Natural killer cell (primary cell): ENCODE results near the gene CCDC78. TPM values are rescaled to one million over a fixed set of nuclear protein-coding genes. Genes with fewer than 3 reads are reported as not detected.

Experiments used
- ATAC-seq, 3 donors: fragments of 150-1000 bp in 2 of 3; fragments of 200-7000 bp in 1 of 3; cut with Tn5 transposase; 1 replicate in 1 of 3; 2 replicates in 2 of 3; pipeline ENCODE4 v1.10.0; 2021; ENCODE audit warnings: mild to moderate bottlenecking in 2 of 3, moderate library complexity in 2 of 3
- DNase-seq, 2 donors: peaks; one replicate each; pipeline versions ENCODE4 v3.0.0 to v3.0.0-alpha.2; 2013 to 2021; ENCODE audit warnings: mixed read lengths in 1 of 2
- H3K27ac ChIP-seq: one replicate; pipeline ENCODE4 v1.5.1; 2013; ENCODE audit warnings: mild to moderate bottlenecking, low read length
- H3K27me3 ChIP-seq: one replicate; pipeline ENCODE4 v1.6.1; 2013; ENCODE audit warnings: low read length; ENCODE audit not compliant: control insufficient read depth, insufficient read depth
- H3K36me3 ChIP-seq: one replicate; pipeline ENCODE4 v1.6.1; 2013; ENCODE audit warnings: low read length; ENCODE audit not compliant: control insufficient read depth, insufficient read depth
- H3K4me1 ChIP-seq: one replicate; pipeline ENCODE4 v1.6.1; 2013; ENCODE audit warnings: low read length; ENCODE audit not compliant: control insufficient read depth, insufficient read depth
- H3K4me3 ChIP-seq: one replicate; pipeline ENCODE4 v1.5.1; 2013; ENCODE audit warnings: low read length
- H3K9me3 ChIP-seq: one replicate; pipeline ENCODE4 v1.6.1; 2013; ENCODE audit warnings: low read length; ENCODE audit not compliant: control insufficient read depth, insufficient read depth
- H3K27ac Mint-ChIP-seq, 2 donors: one replicate each; pipeline ENCODE4 v1.8.0; 2022; ENCODE audit warnings: mild to moderate bottlenecking in 2 of 2, mixed read lengths in 2 of 2, moderate library complexity in 1 of 2
- H3K27me3 Mint-ChIP-seq, 2 donors: one replicate each; pipeline ENCODE4 v1.8.0; 2022; ENCODE audit warnings: low read depth in 2 of 2, mixed read lengths in 2 of 2
- H3K36me3 Mint-ChIP-seq: one replicate; pipeline ENCODE4 v1.8.0; 2022; ENCODE audit warnings: mixed read lengths
- H3K4me1 Mint-ChIP-seq, 2 donors: one replicate each; pipeline ENCODE4 v1.8.0; 2022; ENCODE audit warnings: mixed read lengths in 2 of 2
- H3K4me3 Mint-ChIP-seq: one replicate; pipeline ENCODE4 v1.8.0; 2022; ENCODE audit warnings: mild to moderate bottlenecking, moderate library complexity, mixed read lengths
- H3K9me3 Mint-ChIP-seq, 2 donors: one replicate each; pipeline ENCODE4 v1.8.0; 2022; ENCODE audit warnings: mixed read lengths in 2 of 2
- WGBS: methylation state at CpG from one replicate; pipeline ENCODE4 v1.1.7; 2013; ENCODE audit warnings: missing lambda C conversion rate; ENCODE audit not compliant: insufficient coverage; 5-methylcytosine and 5-hydroxymethylcytosine counted together
- intact Hi-C: fragments of 100-400 bp; cut with micrococcal nuclease; formaldehyde crosslinking; loops from one replicate; pipeline ENCODE4 v1.14.2; 2022
- total RNA-seq, 4 donors: library from RNA; stranded (reverse); fragments of 120-200 nt in 1 of 4; gene quantifications; one replicate each; pipeline versions ENCODE4 v1.2.3 to v1.2.4, GENCODE V29; 2013 to 2022
- TF ChIP-seq, protein P1 (sequence below): fragments of 200-600 bp; IDR thresholded peaks from one replicate; pipeline ENCODE4 v1.8.0; 2022; ENCODE audit warnings: antibody characterized with exemption

Gene CCDC78
- total RNA-seq, 3 donors from 2014 or later (not counting 1 experiment from before 2014, with no cell fraction given): 6.2 to 10.0 (median 7.7) TPM

- TF ChIP-seq, protein P1, sequence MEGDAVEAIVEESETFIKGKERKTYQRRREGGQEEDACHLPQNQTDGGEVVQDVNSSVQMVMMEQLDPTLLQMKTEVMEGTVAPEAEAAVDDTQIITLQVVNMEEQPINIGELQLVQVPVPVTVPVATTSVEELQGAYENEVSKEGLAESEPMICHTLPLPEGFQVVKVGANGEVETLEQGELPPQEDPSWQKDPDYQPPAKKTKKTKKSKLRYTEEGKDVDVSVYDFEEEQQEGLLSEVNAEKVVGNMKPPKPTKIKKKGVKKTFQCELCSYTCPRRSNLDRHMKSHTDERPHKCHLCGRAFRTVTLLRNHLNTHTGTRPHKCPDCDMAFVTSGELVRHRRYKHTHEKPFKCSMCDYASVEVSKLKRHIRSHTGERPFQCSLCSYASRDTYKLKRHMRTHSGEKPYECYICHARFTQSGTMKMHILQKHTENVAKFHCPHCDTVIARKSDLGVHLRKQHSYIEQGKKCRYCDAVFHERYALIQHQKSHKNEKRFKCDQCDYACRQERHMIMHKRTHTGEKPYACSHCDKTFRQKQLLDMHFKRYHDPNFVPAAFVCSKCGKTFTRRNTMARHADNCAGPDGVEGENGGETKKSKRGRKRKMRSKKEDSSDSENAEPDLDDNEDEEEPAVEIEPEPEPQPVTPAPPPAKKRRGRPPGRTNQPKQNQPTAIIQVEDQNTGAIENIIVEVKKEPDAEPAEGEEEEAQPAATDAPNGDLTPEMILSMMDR: no peak
- Histone ChIP-seq H3K4me1 (peaks cover 41% of the 10 kb centered on the region), H3K4me3 (peak overlapping the region; percentile 24), H3K9me3 (no peaks in the 10 kb centered on the region), H3K27me3 (peaks cover 32% of the 10 kb centered on the region), H3K27ac (no peak overlapping the region), H3K36me3 (no peaks in the 10 kb centered on the region)
- H3K27me3 Mint-ChIP-seq: peaks cover 0 to 14% of the 10 kb centered on the region in 2 donors
- no peak overlapping the region for H3K27ac Mint-ChIP-seq
- H3K9me3 Mint-ChIP-seq: no peaks in the 10 kb centered on the region
- ATAC-seq (no peak), DNase-seq (peak in 1 of 2 donors; percentile 53)
- intact Hi-C loops: no loop called here
- peak overlapping the region; percentile 53 for H3K4me3 Mint-ChIP-seq
- H3K4me1 Mint-ChIP-seq: peaks cover 10 to 21% of the 10 kb centered on the region in 2 donors
- WGBS: 2% methylated on average over 64 of the region's 64 CpGs
- H3K36me3 Mint-ChIP-seq: no peaks in the 10 kb centered on the region
Observed at GRCh38 chr16:694187-694862, 31.9 kb downstream of the CCDC78 start.

- H3K4me3 ChIP-seq: no peak overlapping the region
- peak in 1 of 2 donors; percentile 58 for DNase-seq
Observed at GRCh38 chr16:693766-694165, 32.5 kb downstream of the CCDC78 start.

DNA sequence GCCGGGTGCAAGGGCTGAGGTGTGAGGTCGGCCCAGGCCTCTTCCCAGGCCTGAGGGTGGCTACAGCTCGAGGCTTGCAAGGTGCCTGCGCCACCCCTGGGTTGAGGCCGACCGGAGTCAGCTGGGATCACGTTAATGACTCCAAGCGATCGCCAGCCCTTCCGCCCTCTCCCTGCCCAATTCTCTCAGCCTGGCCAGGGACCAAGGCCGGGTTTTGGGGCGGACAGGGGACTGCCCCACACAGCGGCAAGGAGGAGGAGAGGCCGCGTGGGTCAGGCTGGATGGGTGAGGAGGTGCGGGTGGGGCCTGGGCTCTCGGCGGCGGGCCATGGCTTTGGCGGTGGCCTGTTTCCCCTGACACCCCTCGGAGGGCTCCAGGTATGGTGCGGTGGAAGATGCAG lies 32.9 kb downstream of the CCDC78 start:
- Histone ChIP-seq H3K27me3 (peaks cover 30% of the 10 kb centered on the region), H3K9me3 (no peaks in the 10 kb centered on the region), H3K4me3 (no peak overlapping the region), H3K27ac (no peak overlapping the region), H3K4me1 (peaks cover 43% of the 10 kb centered on the region), H3K36me3 (no peaks in the 10 kb centered on the region)
- Mint-ChIP-seq H3K27me3 (peaks cover 0 to 14% of the 10 kb centered on the region in 2 donors), H3K4me3 (no peak overlapping the region), H3K9me3 (no peaks in the 10 kb centered on the region), H3K4me1 (peaks cover 10 to 21% of the 10 kb centered on the region in 2 donors), H3K27ac (no peak overlapping the region), H3K36me3 (no peaks in the 10 kb centered on the region)
- intact Hi-C loops: no loop called here
- TF ChIP-seq, protein P1: no peak
- WGBS: 59% methylated on average over 22 of the region's 22 CpGs
- no peak for DNase-seq
- no peak for ATAC-seq

More at GRCh38 chr16:693766-694165, 32.5 kb downstream of the CCDC78 start:
- Histone ChIP-seq H3K27me3 (peaks cover 30% of the 10 kb centered on the region), H3K27ac (no peak overlapping the region), H3K9me3 (no peaks in the 10 kb centered on the region), H3K4me1 (peaks cover 41% of the 10 kb centered on the region), H3K36me3 (no peaks in the 10 kb centered on the region)
- H3K4me1 Mint-ChIP-seq: peaks cover 10 to 21% of the 10 kb centered on the region in 2 donors
- TF ChIP-seq, protein P1: no peak
- H3K9me3 Mint-ChIP-seq: no peaks in the 10 kb centered on the region
- no peaks in the 10 kb centered on the region for H3K36me3 Mint-ChIP-seq
- H3K4me3 Mint-ChIP-seq: no peak overlapping the region
- 6% methylated on average over 37 of the region's 37 CpGs for WGBS
- intact Hi-C loops: no loop called here
- H3K27ac Mint-ChIP-seq: no peak overlapping the region
- peaks cover 0 to 14% of the 10 kb centered on the region in 2 donors for H3K27me3 Mint-ChIP-seq
- ATAC-seq: no peak
